ENCODE data around the gene EEF1AKMT4.
A peak's percentile ranks its signal among the peaks of the same experiment; 100 is the strongest.

The EEF1AKMT4 gene

GRCh38 chr3:184305577-184305976 is 56.1 kb downstream of the EEF1AKMT4 start:
- peak in 1 of 3 experiments; percentile 19 for DNase-seq

- no peak for DNase-seq
Observed at GRCh38 chr3:184306341-184306972, 57.0 kb downstream of the EEF1AKMT4 start.

- no peak for DNase-seq
Observed at GRCh38 chr3:184307915-184308314, 58.4 kb downstream of the EEF1AKMT4 start.
